Neuronal stem cell (in vitro differentiated cells): Measurements from ENCODE around the gene COMMD7.

Experiments
- DNase-seq: peaks from one replicate; pipeline ENCODE4 v3.0.0-alpha.2; 2013; ENCODE audit warnings: low spot score
- H2AFZ ChIP-seq: one replicate; pipeline ENCODE4 v1.6.1; 2013; ENCODE audit warnings: mild to moderate bottlenecking, low read length, inconsistent platforms
- H2AK5ac ChIP-seq: 2 replicates; pipeline ENCODE4 v1.6.1; 2013; ENCODE audit warnings: low read depth, mild to moderate bottlenecking, inconsistent platforms, low read length, moderate library complexity, mixed read lengths
- H2BK120ac ChIP-seq: 2 replicates; pipeline ENCODE4 v1.6.1; 2013; ENCODE audit warnings: low read depth, mild to moderate bottlenecking, inconsistent platforms, low read length, moderate library complexity, mixed read lengths
- H2BK12ac ChIP-seq: one replicate; pipeline ENCODE4 v1.6.1; 2013; ENCODE audit warnings: low read length, inconsistent platforms
- H2BK15ac ChIP-seq: 2 replicates; pipeline ENCODE4 v1.6.1; 2013; ENCODE audit warnings: mild to moderate bottlenecking, low read length, inconsistent platforms, mixed read lengths
- H2BK5ac ChIP-seq: one replicate; pipeline ENCODE4 v1.6.1; 2013; ENCODE audit warnings: inconsistent platforms, mild to moderate bottlenecking, low read length, moderate library complexity
- H3K14ac ChIP-seq: one replicate; pipeline ENCODE4 v1.6.1; 2013; ENCODE audit warnings: low read length, inconsistent platforms
- H3K18ac ChIP-seq: 2 replicates; pipeline ENCODE4 v1.6.1; 2013; ENCODE audit warnings: low read length, inconsistent platforms
- H3K23ac ChIP-seq: 2 replicates; pipeline ENCODE4 v1.6.1; 2013; ENCODE audit warnings: low read depth, mild to moderate bottlenecking, mixed read lengths, low read length, inconsistent platforms; ENCODE audit not compliant: poor library complexity
- H3K27ac ChIP-seq: replicated peaks from 3 replicates; pipeline ENCODE4 v1.5.1; 2013; ENCODE audit warnings: low read length, inconsistent platforms
- H3K27me3 ChIP-seq, 3 experiments: 2 replicates each; pipeline ENCODE4 v1.6.1; 2013; ENCODE audit warnings: low read length in 3 of 3, mild to moderate bottlenecking in 2 of 3, inconsistent platforms in 1 of 3, low read depth in 1 of 3, mixed read lengths in 1 of 3, moderate library complexity in 1 of 3; ENCODE audit not compliant: control insufficient read depth in 3 of 3, insufficient read depth in 3 of 3
- H3K36me3 ChIP-seq, 2 donors: replicated peaks in 1 of 2; 2 replicates each; pipeline ENCODE4 v1.6.1; 2013; ENCODE audit warnings: low read length in 2 of 2; ENCODE audit not compliant: control insufficient read depth in 2 of 2, insufficient read depth in 2 of 2
- H3K4ac ChIP-seq: 2 replicates; pipeline ENCODE4 v1.6.1; 2013; ENCODE audit warnings: inconsistent platforms, mild to moderate bottlenecking, low read length, moderate library complexity
- H3K4me1 ChIP-seq, 2 donors: 1 replicate in 1 of 2; 2 replicates in 1 of 2; pipeline ENCODE4 v1.6.1; 2013; ENCODE audit warnings: low read length in 2 of 2, low read depth in 1 of 2; ENCODE audit not compliant: control insufficient read depth in 2 of 2, insufficient read depth in 1 of 2
- H3K4me2 ChIP-seq: one replicate; pipeline ENCODE4 v1.6.1; 2013; ENCODE audit warnings: mild to moderate bottlenecking, low read length, inconsistent platforms; ENCODE audit not compliant: insufficient read depth, poor library complexity, severe bottlenecking
- H3K4me3 ChIP-seq, 2 donors: 2 replicates each; pipeline ENCODE4 v1.5.1; 2013; ENCODE audit warnings: low read length in 2 of 2, mild to moderate bottlenecking in 2 of 2, inconsistent platforms in 1 of 2, moderate library complexity in 1 of 2
- H3K79me1 ChIP-seq: one replicate; pipeline ENCODE4 v1.6.1; 2013; ENCODE audit warnings: low read depth, mild to moderate bottlenecking, inconsistent platforms, low read length, moderate library complexity
- H3K9ac ChIP-seq: one replicate; pipeline ENCODE4 v1.6.1; 2013; ENCODE audit warnings: mild to moderate bottlenecking, low read depth, low read length, inconsistent platforms; ENCODE audit not compliant: poor library complexity
- H3K9me3 ChIP-seq, 2 donors: replicated peaks in 1 of 2; 2 replicates each; pipeline versions ENCODE3 to v1.6.1; 2013; ENCODE audit warnings: low read length in 2 of 2, mild to moderate bottlenecking in 2 of 2, inconsistent platforms in 1 of 2, low read depth in 1 of 2, mixed read lengths in 1 of 2, moderate library complexity in 1 of 2; ENCODE audit not compliant: control insufficient read depth in 2 of 2, insufficient read depth in 1 of 2
- H4K8ac ChIP-seq: one replicate; pipeline ENCODE4 v1.6.1; 2013; ENCODE audit warnings: low read depth, mild to moderate bottlenecking, inconsistent platforms, low read length, moderate library complexity
- H4K91ac ChIP-seq: one replicate; pipeline ENCODE4 v1.6.1; 2013; ENCODE audit warnings: low read length, low read depth, mild to moderate bottlenecking, inconsistent platforms; ENCODE audit not compliant: poor library complexity
- WGBS, 2 donors: extraction: QIAGEN DNeasy Blood & Tissue Kit; methylation state at CpG; one replicate each; pipeline ENCODE4 v1.1.7; 2013; ENCODE audit warnings: missing lambda C conversion rate in 2 of 2, mixed read lengths in 1 of 2; ENCODE audit not compliant: insufficient read length in 2 of 2, insufficient replicate concordance in 1 of 2; ENCODE audit errors: extremely low coverage in 2 of 2; 5-methylcytosine and 5-hydroxymethylcytosine counted together

The COMMD7 gene

GRCh38 chr20:32752458-32753250, 9.4 kb upstream of the COMMD7 start:
- Histone ChIP-seq H2BK120ac (no peak overlapping the region), H3K9ac (no peak overlapping the region), H2AK5ac (no peak overlapping the region), H3K36me3 (no peaks in the 10 kb centered on the region), H3K4me1 (peaks cover 4 to 10% of the 10 kb centered on the region in 2 donors), H3K27ac (no peak overlapping the region), H3K14ac (no peak overlapping the region), H3K23ac (no peak overlapping the region), H2AFZ (no peak overlapping the region), H3K79me1 (no peaks in the 10 kb centered on the region), H3K9me3 (no peaks in the 10 kb centered on the region), H4K8ac (no peak overlapping the region), H3K4me2 (no peak overlapping the region), H2BK5ac (no peak overlapping the region), H2BK15ac (no peak overlapping the region), H3K4ac (no peak overlapping the region), H2BK12ac (no peak overlapping the region), H4K91ac (no peak overlapping the region), H3K4me3 (no peak overlapping the region), H3K27me3 (peaks cover 0 to 3% (median 0%) of the 10 kb centered on the region in 3 experiments), H3K18ac (no peak overlapping the region)
- no peak for DNase-seq
- no CpG with 5 or more reads among the region's 10 CpGs for WGBS, 2 donors

- Histone ChIP-seq H3K18ac (no peak overlapping the region), H3K79me1 (no peaks in the 10 kb centered on the region), H2BK120ac (no peak overlapping the region), H2BK15ac (no peak overlapping the region), H3K4me2 (no peak overlapping the region), H3K4me1 (peaks cover 4 to 10% of the 10 kb centered on the region in 2 donors), H3K23ac (no peak overlapping the region), H3K4ac (no peak overlapping the region), H4K91ac (no peak overlapping the region), H3K9me3 (no peaks in the 10 kb centered on the region), H3K36me3 (no peaks in the 10 kb centered on the region), H4K8ac (no peak overlapping the region), H2BK5ac (no peak overlapping the region), H2BK12ac (no peak overlapping the region), H3K27me3 (peaks cover 0 to 3% (median 0%) of the 10 kb centered on the region in 3 experiments), H2AK5ac (no peak overlapping the region), H3K4me3 (no peak overlapping the region), H3K9ac (no peak overlapping the region), H3K27ac (no peak overlapping the region), H2AFZ (no peak overlapping the region), H3K14ac (no peak overlapping the region)
- no peak for DNase-seq
- WGBS, 2 donors = no CpG with 5 or more reads among the region's 6 CpGs
Measured at GRCh38 chr20:32751702-32752457, 8.6 kb upstream of the COMMD7 start.

GRCh38 chr20:32751293-32751692, 8.0 kb upstream of the COMMD7 start:
- peaks cover 4 to 10% of the 10 kb centered on the region in 2 donors for H3K4me1 ChIP-seq
- H3K4me2 ChIP-seq = no peak overlapping the region
- H4K8ac ChIP-seq = no peak overlapping the region
- H4K91ac ChIP-seq = no peak overlapping the region
- no peak overlapping the region for H3K23ac ChIP-seq
- no peak overlapping the region for H2BK12ac ChIP-seq
- no peak overlapping the region for H3K14ac ChIP-seq
- no peak overlapping the region for H3K27ac ChIP-seq
- H3K27me3 ChIP-seq = peaks cover 0 to 1% (median 0%) of the 10 kb centered on the region in 3 experiments
- no peak overlapping the region for H3K9ac ChIP-seq
- no peak for DNase-seq
- H3K4ac ChIP-seq = no peak overlapping the region
- no peaks in the 10 kb centered on the region for H3K79me1 ChIP-seq
- H3K18ac ChIP-seq = no peak overlapping the region
- no peak overlapping the region for H2AFZ ChIP-seq
- no peak overlapping the region for H2BK15ac ChIP-seq
- no peak overlapping the region for H2BK5ac ChIP-seq
- no peaks in the 10 kb centered on the region for H3K9me3 ChIP-seq
- no peaks in the 10 kb centered on the region for H3K36me3 ChIP-seq
- no peak overlapping the region for H2BK120ac ChIP-seq
- no peak overlapping the region for H2AK5ac ChIP-seq
- H3K4me3 ChIP-seq = no peak overlapping the region

GRCh38 chr20:32749914-32750637, 6.8 kb upstream of the COMMD7 start:
- Histone ChIP-seq H3K27me3 (no peaks in the 10 kb centered on the region), H3K18ac (no peak overlapping the region), H2BK12ac (no peak overlapping the region), H2BK5ac (no peak overlapping the region), H4K91ac (no peak overlapping the region), H3K4me2 (no peak overlapping the region), H3K36me3 (no peaks in the 10 kb centered on the region), H2AK5ac (no peak overlapping the region), H3K27ac (peak overlapping the region; percentile 90), H3K14ac (no peak overlapping the region), H3K4me3 (no peak overlapping the region), H2BK15ac (no peak overlapping the region), H3K4me1 (peaks cover 4 to 10% of the 10 kb centered on the region in 2 donors), H3K79me1 (no peaks in the 10 kb centered on the region), H3K9ac (no peak overlapping the region), H4K8ac (no peak overlapping the region), H2AFZ (peak overlapping the region; percentile 83), H3K23ac (no peak overlapping the region), H3K4ac (no peak overlapping the region), H3K9me3 (no peaks in the 10 kb centered on the region), H2BK120ac (no peak overlapping the region)
- no peak for DNase-seq
- WGBS, 2 donors = no CpG with 5 or more reads among the region's 11 CpGs
